Panc1 (cell line): ENCODE results near the gene CLPTM1L.

ENCODE experiments used
- CTCF ChIP-seq: fragments of 450-650 bp; IDR thresholded peaks from 2 replicates; pipeline ENCODE4 v1.5.1; 2017; ENCODE audit warnings: mild to moderate bottlenecking
- POLR2AphosphoS5 ChIP-seq: IDR thresholded peaks from 2 replicates; pipeline ENCODE4 v1.6.1; 2012; ENCODE audit warnings: mild to moderate bottlenecking, low read depth, low read length, moderate library complexity
- SIN3A ChIP-seq: IDR thresholded peaks from 2 replicates; pipeline ENCODE4 v1.6.1; 2012; ENCODE audit warnings: low read depth, mild to moderate bottlenecking, low read length, moderate library complexity, borderline replicate concordance; ENCODE audit not compliant: insufficient read depth

DNA sequence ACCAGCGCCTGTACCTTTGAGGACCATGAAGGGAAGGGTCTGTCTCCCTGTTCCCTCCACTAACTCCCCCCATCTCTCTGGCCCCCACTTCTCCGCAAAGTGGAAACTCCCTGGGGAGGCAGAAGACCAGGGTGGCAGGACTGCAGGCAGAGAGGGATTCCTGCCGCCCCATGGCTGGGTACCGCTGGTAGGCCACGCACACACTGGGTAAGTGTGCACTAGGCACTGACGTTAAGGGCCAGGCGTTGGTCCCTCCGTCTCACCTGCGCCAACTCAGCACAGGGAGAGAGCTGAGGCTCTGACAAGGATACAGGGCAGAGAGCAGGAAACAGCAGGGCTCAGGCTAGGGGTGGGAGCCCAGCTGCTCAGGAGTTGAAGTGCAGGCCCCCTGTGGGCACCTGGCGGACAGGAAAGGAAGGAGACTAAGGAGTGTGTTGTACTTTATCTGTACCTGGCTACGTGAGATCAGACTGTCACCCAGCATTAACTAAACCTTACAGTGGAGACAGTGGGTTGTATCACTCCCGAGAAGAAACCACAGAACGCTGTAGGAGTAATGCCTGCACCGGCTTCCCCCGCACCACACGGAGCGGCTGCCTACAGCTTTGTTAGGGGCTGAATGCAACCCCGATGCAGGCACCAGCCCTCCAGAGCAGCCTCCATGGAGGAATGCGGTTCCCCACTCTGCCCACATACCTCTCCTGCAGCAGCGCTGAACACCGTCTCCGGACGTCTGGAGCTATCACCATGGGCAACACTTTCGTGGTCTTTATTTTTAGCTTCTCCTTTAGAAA is 34.2 kb upstream of the CLPTM1L start:
- TF ChIP-seq CTCF (no peak), POLR2AphosphoS5 (no peak), SIN3A (no peak)
